ENCODE results near the gene DOP1A. TPM values are rescaled to one million over a fixed set of nuclear protein-coding genes. Genes with fewer than 3 reads are reported as not detected.

The DOP1A gene
- total and polyA plus RNA-seq, 2 donors (not counting 1 experiment from before 2014, with no cell fraction given): 9.4 to 28.3 TPM

- H3K27ac Mint-ChIP-seq: no peak overlapping the region
- intact Hi-C loops (cut with micrococcal nuclease): no loop called here
- H4K20me1 ChIP-seq (ENCODE audit: control insufficient read depth, insufficient read depth, low read length, poor library complexity, severe bottlenecking): no peaks in the 10 kb centered on the region
- ChIA-PET CTCF (no interaction called here), POLR2A (no interaction called here)
- H3K27me3 Mint-ChIP-seq: no peaks in the 10 kb centered on the region
- H3K4me1 ChIP-seq (ENCODE audit: control insufficient read depth in 2 of 2, insufficient read depth in 2 of 2, low read length in 2 of 2): no peaks in the 10 kb centered on the region
- H3K27me3 ChIP-seq (replicated peaks in 1 of 4; ENCODE audit: control extremely low read depth in 1 of 4, control insufficient read depth in 3 of 4, insufficient read depth in 4 of 4, low read length in 3 of 4): no peaks in the 10 kb centered on the region
- H3K4me3 ChIP-seq (ENCODE audit: control extremely low read depth in 1 of 5, extremely low read depth in 1 of 5, insufficient read depth in 1 of 5, low read depth in 2 of 5, low read length in 4 of 5): no peak overlapping the region
- no peak overlapping the region for H3K4me3 Mint-ChIP-seq
- 100% methylated on average over 1 of the region's 4 CpGs for WGBS (ENCODE audit: insufficient coverage)
- no peaks in the 10 kb centered on the region for H3K9me3 ChIP-seq (ENCODE audit: control extremely low read depth in 1 of 3, control insufficient read depth in 2 of 3, insufficient read depth in 1 of 3, low read length in 2 of 3)
- no peak for DNase-seq
- H2AFZ ChIP-seq (ENCODE audit: insufficient read depth, low read depth, low read length, poor library complexity, severe bottlenecking): no peak overlapping the region
- H3K36me3 ChIP-seq (replicated peaks in 1 of 2; ENCODE audit: control extremely low read depth in 1 of 2, control insufficient read depth in 1 of 2, extremely low read depth in 1 of 2, insufficient read depth in 2 of 2, low read length in 1 of 2): peaks cover 0 to 8% of the 10 kb centered on the region in 2 experiments
- H3K9ac ChIP-seq (ENCODE audit: low read length): no peak overlapping the region
- H3K4me1 Mint-ChIP-seq: no peaks in the 10 kb centered on the region
- no peak for ATAC-seq (ENCODE audit: low read depth)
- H3K79me2 ChIP-seq (ENCODE audit: control insufficient read depth, insufficient read depth, low read length): no peaks in the 10 kb centered on the region
- H3K4me2 ChIP-seq (replicated peaks; ENCODE audit: low read depth, low read length, poor library complexity, severe bottlenecking): no peak overlapping the region
- no peak overlapping the region for H3K27ac ChIP-seq (ENCODE audit: low read length in 2 of 2)
- peaks cover 7% of the 10 kb centered on the region for H3K9me3 Mint-ChIP-seq (ENCODE audit: insufficient read depth)
- TF ChIP-seq CTCF (IDR thresholded peaks at IDR 0.05): no peak
- TF ChIP-seq EZH2 (IDR thresholded peaks at IDR 0.05; ENCODE audit: borderline replicate concordance, insufficient read depth, low read depth, low read length, poor library complexity, severe bottlenecking): no peak
Measured at GRCh38 chr6:83019741-83020140, 47.7 kb upstream of the DOP1A start.

DNA sequence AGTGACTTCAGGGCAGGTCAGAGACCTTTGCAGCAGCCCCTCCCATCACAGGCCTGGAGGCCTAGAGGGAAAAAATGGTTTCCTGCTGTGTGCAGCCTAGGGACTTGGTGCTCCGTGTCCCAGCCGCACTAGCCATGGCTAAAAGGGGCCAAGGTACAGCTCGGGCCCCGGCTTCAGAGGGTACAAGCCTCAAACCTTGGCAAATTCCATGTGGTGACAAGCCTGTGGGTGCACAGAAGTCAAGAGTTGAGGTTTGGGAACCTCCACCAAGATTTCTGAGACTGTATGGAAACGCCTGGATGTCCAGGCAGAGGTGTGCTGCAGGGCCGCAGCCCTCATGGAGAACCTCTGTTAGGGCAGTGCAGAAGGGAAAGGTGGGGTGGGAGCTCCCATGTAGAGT lies 35.8 kb upstream of the DOP1A start:
- Histone ChIP-seq H2AFZ (ENCODE audit: insufficient read depth, low read depth, low read length, poor library complexity, severe bottlenecking) (no peak overlapping the region), H3K27ac (ENCODE audit: low read length in 2 of 2) (no peak overlapping the region), H3K79me2 (ENCODE audit: control insufficient read depth, insufficient read depth, low read length) (no peaks in the 10 kb centered on the region), H4K20me1 (ENCODE audit: control insufficient read depth, insufficient read depth, low read length, poor library complexity, severe bottlenecking) (no peaks in the 10 kb centered on the region), H3K9ac (ENCODE audit: low read length) (no peak overlapping the region), H3K4me3 (ENCODE audit: control extremely low read depth in 1 of 5, extremely low read depth in 1 of 5, insufficient read depth in 1 of 5, low read depth in 2 of 5, low read length in 4 of 5) (no peak overlapping the region), H3K4me1 (ENCODE audit: control insufficient read depth in 2 of 2, insufficient read depth in 2 of 2, low read length in 2 of 2) (no peaks in the 10 kb centered on the region), H3K36me3 (replicated peaks in 1 of 2; ENCODE audit: control extremely low read depth in 1 of 2, control insufficient read depth in 1 of 2, extremely low read depth in 1 of 2, insufficient read depth in 2 of 2, low read length in 1 of 2) (peaks cover 0 to 5% of the 10 kb centered on the region in 2 experiments), H3K4me2 (replicated peaks; ENCODE audit: low read depth, low read length, poor library complexity, severe bottlenecking) (no peak overlapping the region), H3K9me3 (ENCODE audit: control extremely low read depth in 1 of 3, control insufficient read depth in 2 of 3, insufficient read depth in 1 of 3, low read length in 2 of 3) (peaks cover 0 to 18% (median 13%) of the 10 kb centered on the region in 3 donors), H3K27me3 (replicated peaks in 1 of 4; ENCODE audit: control extremely low read depth in 1 of 4, control insufficient read depth in 3 of 4, insufficient read depth in 4 of 4, low read length in 3 of 4) (no peaks in the 10 kb centered on the region)
- ChIA-PET POLR2A (no interaction called here), CTCF (interaction anchor here (0.7 kb wide), 1 partner anchor 34 kb away, joined by 3 read pairs; the partner anchor contains the start of gene UBE3D)
- WGBS (ENCODE audit: insufficient coverage): 96% methylated on average over 6 of the region's 6 CpGs
- Mint-ChIP-seq H3K9me3 (ENCODE audit: insufficient read depth) (peaks cover 14% of the 10 kb centered on the region), H3K4me3 (no peak overlapping the region), H3K27me3 (no peaks in the 10 kb centered on the region), H3K4me1 (no peaks in the 10 kb centered on the region), H3K27ac (no peak overlapping the region)
- DNase-seq (no peak), ATAC-seq (ENCODE audit: low read depth) (no peak)
- TF ChIP-seq EZH2 (IDR thresholded peaks at IDR 0.05; ENCODE audit: borderline replicate concordance, insufficient read depth, low read depth, low read length, poor library complexity, severe bottlenecking) (no peak), CTCF (IDR thresholded peaks at IDR 0.05) (no peak)
- intact Hi-C loops (cut with micrococcal nuclease): no loop called here

Measured in B cell (primary cell).